ENCODE data around the gene UBE2O.

DNA sequence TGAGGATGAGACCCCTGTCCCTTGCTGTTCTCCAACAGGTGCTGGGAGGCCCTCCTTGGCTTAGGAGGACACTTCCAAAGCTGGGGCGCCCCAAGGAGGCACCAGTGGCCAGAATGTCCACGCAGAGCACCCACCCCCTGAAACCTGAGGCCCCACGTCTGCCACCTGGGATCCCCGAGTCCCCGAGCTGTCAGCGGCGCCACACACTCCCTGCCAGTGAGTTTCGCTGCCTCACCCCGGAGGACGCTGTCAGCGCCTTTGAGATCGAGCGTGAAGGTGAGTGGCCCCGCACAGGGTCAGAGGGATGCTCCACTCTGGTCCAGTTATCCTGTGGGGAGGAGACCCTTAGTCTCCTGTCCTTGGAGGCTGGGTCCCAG, 15.7 kb upstream of the UBE2O start:
- TF ChIP-seq POLR2AphosphoS5 (IDR thresholded peaks at IDR 0.05), result no peak
- no peak for TF ChIP-seq POLR2A (IDR thresholded peaks at IDR 0.05)
